CD4-positive, alpha-beta T cell treated with Interleukin-6 at 100 ng/mL for 8 hours (primary cell): ENCODE measurements around the gene LAMP1.
A peak's percentile ranks its signal among the peaks of the same experiment; 100 is the strongest.
"Not testable (repeated sequence)": the region's sequence is repeated elsewhere in the genome, so short reads cannot be mapped to it uniquely, and the experiment has no call there.

Source experiments
- DNase-seq: peaks from one replicate; pipeline ENCODE4 v3.0.0-alpha.2; 2020; ENCODE audit warnings: mixed read lengths, low spot score

LAMP1 gene

GRCh38 chr13:113297370-113298042 lies 467 bp downstream of the LAMP1 start:
- DNase-seq, result peak; percentile 37

- DNase-seq, result no peak
These were observed 1.3 kb downstream of the LAMP1 start for GRCh38 chr13:113298043-113298945.

- no peak for DNase-seq
These were observed 2.9 kb downstream of the LAMP1 start for GRCh38 chr13:113299951-113300350.

GRCh38 chr13:113302986-113303385 lies 5.9 kb downstream of the LAMP1 start:
- no peak for DNase-seq

- DNase-seq, result no peak
These were observed 7.1 kb downstream of the LAMP1 start for GRCh38 chr13:113304121-113304520.

- no peak for DNase-seq
These were observed 8.2 kb downstream of the LAMP1 start for GRCh38 chr13:113305208-113305607.

- DNase-seq, result no peak
These were observed 10.5 kb downstream of the LAMP1 start for GRCh38 chr13:113307491-113307890.

- DNase-seq, result no peak
These were observed 12.4 kb downstream of the LAMP1 start for GRCh38 chr13:113309473-113309872.

GRCh38 chr13:113314112-113314511 lies 17.1 kb downstream of the LAMP1 start:
- DNase-seq, result not testable (repeated sequence)

- DNase-seq, result not testable (repeated sequence)
These were observed 17.9 kb downstream of the LAMP1 start for GRCh38 chr13:113314895-113315470.

- no peak for DNase-seq
These were observed 19.0 kb downstream of the LAMP1 start for GRCh38 chr13:113315992-113316391.

- no peak for DNase-seq
These were observed 20.0 kb downstream of the LAMP1 start for GRCh38 chr13:113317031-113317430.

GRCh38 chr13:113318956-113319355 lies 21.9 kb downstream of the LAMP1 start:
- DNase-seq, result no peak

- no peak for DNase-seq
These were observed 22.3 kb downstream of the LAMP1 start for GRCh38 chr13:113319371-113319770.

GRCh38 chr13:113320226-113320875 lies 23.3 kb downstream of the LAMP1 start:
- no peak for DNase-seq

- no peak for DNase-seq
These were observed 24.5 kb downstream of the LAMP1 start for GRCh38 chr13:113321546-113321945.

GRCh38 chr13:113322043-113322461 lies 25.0 kb downstream of the LAMP1 start:
- no peak for DNase-seq

- no peak for DNase-seq
These were observed 26.0 kb downstream of the LAMP1 start for GRCh38 chr13:113322890-113323651.

GRCh38 chr13:113323869-113324268 lies 26.8 kb downstream of the LAMP1 start:
- no peak for DNase-seq

- no peak for DNase-seq
These were observed 27.4 kb downstream of the LAMP1 start for GRCh38 chr13:113324398-113324797.

- no peak for DNase-seq
These were observed 28.7 kb downstream of the LAMP1 start for GRCh38 chr13:113325779-113326178.

GRCh38 chr13:113327391-113327765 lies 30.3 kb downstream of the LAMP1 start:
- no peak for DNase-seq
